Jurkat, Clone E6-1 (cell line): ENCODE measurements around the gene GJC2.
A peak's percentile ranks its signal among the peaks of the same experiment; 100 is the strongest.
"Not testable (repeated sequence)": the region's sequence is repeated elsewhere in the genome, so short reads cannot be mapped to it uniquely, and the experiment has no call there.

Experiments used
- DNase-seq: peaks from one replicate; pipeline ENCODE4 v3.0.0-alpha.2; 2011; ENCODE audit warnings: low read depth, low spot score
- H3K4me3 ChIP-seq: 2 replicates; pipeline ENCODE4 v1.5.1; 2011; ENCODE audit warnings: mild to moderate bottlenecking, low read length, control low read depth, moderate library complexity

Gene GJC2

DNA sequence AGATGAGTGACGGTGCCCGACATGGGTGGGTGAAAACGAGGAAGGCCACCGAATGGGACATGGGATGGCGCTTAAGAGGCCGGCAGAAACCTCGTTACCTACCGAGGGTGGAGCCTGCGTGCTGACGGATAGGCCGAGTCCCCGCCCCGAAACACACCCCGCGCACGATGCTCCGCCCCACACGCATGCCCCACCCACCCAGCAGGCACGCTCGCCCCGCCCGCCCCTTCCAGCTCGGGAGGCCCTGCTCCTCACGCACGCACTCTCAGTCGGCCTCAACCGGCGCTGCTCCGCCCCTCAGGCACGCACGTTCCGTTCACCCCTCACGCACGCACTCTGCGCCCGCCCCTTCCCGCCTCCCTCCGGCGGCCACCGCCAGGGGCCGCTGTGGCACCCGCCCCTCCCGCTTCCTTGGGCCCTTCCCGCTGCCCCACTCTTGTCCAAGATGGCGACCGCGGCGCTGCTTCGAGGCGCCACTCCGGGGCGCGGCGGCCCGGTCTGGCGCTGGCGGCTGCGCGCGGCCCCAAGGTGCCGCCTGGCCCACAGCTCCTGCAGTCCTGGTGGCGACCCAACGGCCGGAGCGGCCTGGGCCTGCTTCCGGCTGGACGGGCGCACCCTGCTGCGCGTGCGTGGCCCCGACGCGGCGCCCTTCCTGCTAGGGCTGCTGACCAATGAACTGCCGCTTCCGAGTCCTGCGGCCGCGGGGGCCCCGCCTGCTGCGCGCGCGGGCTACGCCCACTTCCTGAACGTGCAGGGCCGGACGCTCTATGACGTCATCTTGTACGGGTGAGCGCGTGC is 15.8 kb downstream of the GJC2 start, which contains the start of gene IBA57:
Gene IBA57 (plus strand): TSS at position 433 of the 798 bp plus-strand sequence. CDS start 13 bp downstream, at position 446.
- H3K4me3 ChIP-seq = peak within 1 kb of the TSS; percentile 72
- DNase-seq = peak; percentile 97

DNA sequence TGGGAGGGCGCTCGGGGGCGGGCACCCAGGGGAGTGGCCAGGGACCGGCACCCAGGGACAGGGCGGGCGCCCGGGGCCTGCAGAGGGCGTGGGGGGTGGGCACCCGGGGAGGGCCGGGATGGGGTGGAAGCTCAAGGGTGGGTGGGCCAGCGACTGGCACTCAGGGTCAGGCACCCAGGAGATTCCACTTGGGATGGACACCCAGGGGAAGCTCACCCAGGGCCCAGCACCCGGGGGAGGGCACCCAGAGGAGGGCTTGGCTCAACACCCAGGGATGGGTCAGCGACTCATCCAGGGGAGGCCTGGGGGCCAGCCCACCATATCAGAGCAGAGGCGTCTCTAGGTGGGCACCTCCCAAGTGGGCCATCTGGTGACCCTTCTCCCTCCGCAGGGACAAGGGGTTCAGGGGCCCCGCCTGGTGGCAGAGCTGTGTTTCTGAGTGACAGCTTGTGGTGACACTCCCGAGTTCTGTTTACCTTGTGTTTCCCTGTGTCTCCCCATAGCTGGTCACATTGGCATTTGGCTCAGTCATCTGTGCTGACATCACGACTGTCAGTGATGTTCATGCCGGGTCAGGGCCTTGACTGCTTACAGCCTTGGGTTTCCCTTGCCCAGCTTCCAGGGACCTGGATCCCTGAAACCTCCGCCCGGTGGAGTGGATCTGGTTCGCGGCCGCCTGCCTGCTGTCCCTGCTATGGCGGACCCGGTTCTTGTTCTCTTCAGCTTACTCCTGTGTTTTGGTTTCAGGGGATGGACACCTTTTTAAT is 16.6 kb downstream of the GJC2 start:
- peak overlapping the region; percentile 72 for H3K4me3 ChIP-seq
- no peak for DNase-seq

DNA sequence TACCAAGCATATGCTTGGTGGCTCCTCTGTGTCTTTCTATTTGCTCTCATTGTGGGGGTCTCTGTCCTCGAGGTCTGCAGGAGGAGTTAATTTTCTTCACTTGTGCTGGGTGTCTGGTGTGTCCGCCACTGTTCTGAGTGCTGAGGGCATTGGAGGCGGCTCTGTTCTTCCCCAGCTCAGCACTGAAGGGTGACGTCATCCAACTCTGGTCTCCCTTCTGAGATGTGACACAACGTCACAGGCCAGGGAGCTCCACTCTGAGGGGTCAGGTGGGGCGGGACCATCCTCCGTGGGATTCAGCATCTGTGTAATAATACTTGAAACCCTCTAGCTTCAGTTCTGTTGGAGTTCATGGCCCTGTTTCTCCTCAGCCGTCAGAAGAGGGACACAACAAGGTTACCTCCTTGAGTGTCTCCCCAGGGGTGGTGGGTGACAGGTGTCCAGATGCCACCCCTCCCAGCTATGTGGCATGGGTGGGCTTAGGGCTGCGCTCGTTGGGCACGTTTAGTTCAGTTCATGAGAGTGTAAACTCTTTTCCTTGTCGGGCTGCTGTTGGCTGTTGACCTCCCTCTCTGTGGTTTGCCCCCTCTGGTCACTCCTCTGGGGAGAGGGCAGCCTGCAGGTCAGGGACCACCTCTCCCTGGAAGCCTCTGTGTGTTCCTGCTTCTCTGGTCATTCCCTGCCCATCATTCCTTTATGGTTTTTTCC is 19.0 kb downstream of the GJC2 start:
- DNase-seq = no peak
- no peak overlapping the region for H3K4me3 ChIP-seq

DNA sequence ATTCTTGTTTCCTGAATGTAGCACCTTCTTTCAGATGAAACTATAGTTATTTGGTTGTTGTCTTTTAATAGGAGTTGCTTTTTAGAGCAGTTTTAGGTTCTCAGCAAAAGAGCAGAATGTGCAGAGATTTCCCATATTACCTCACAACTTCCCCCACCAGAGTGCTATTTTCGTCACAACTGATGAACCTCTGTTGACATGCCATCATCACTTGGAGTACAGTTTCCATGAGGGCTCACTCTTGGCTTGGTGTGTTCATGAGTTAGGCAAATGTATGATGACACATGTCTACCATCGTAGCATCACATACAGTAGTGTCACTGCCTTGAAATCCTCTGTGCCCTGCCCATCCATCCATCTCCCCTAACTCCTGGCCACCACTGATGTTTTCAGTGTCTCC is 19.6 kb downstream of the GJC2 start:
- no peak overlapping the region for H3K4me3 ChIP-seq
- no peak for DNase-seq

DNA sequence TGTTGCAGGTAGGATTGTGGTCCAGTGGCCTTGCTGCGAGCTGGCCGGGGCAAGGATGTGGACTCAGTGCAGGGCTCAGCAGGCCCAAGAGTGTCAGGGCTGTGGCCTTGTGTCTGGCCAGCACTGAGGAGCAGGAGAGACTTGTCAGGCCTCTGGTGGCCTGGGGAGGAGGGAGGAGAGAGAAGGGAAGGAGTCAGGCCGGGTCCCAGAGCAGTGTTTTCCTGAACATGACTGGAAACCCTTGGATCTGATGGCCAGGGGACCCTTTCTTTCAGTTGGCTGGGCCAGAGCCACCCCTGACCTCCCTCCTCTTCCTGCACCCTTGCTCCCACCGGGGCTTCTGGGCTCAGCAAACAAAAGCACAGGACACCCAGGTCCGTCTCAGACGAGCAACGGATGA is 20.9 kb downstream of the GJC2 start:
- H3K4me3 ChIP-seq = no peak overlapping the region
- no peak for DNase-seq

DNA sequence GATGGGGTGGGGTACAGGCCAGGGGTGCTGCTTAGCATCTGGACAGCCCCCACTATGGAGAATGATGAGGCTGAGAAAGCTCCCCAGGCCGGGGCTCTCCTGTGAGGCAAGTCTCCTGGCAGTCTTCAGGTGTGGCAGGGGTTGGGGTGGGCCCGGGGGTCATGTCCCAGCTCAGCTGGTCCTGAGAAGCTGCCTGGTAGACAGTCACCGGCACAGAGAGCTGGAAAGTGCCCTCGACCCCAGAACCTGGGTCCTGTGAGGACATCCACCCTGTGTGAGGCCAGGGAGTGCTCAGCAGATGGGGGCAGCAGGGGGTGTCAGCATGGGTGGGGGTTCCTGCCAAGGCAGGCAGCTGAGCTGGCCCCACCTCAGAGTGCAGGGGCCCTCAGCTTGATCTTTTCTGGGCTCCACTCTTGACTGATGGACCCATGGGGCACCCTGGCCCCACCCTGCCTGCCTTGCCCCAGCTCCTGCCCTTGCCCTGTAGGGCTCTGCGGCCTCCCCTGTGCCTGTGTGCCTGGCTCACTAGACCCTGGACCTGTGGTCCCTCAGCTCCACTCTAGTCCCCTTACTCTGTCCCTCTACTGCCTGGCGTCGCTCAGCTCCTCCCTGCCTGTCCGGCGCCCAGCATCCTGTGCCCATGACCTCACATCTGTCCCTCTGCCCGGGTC is 21.6 kb downstream of the GJC2 start:
- H3K4me3 ChIP-seq = no peak overlapping the region
- no peak for DNase-seq

DNA sequence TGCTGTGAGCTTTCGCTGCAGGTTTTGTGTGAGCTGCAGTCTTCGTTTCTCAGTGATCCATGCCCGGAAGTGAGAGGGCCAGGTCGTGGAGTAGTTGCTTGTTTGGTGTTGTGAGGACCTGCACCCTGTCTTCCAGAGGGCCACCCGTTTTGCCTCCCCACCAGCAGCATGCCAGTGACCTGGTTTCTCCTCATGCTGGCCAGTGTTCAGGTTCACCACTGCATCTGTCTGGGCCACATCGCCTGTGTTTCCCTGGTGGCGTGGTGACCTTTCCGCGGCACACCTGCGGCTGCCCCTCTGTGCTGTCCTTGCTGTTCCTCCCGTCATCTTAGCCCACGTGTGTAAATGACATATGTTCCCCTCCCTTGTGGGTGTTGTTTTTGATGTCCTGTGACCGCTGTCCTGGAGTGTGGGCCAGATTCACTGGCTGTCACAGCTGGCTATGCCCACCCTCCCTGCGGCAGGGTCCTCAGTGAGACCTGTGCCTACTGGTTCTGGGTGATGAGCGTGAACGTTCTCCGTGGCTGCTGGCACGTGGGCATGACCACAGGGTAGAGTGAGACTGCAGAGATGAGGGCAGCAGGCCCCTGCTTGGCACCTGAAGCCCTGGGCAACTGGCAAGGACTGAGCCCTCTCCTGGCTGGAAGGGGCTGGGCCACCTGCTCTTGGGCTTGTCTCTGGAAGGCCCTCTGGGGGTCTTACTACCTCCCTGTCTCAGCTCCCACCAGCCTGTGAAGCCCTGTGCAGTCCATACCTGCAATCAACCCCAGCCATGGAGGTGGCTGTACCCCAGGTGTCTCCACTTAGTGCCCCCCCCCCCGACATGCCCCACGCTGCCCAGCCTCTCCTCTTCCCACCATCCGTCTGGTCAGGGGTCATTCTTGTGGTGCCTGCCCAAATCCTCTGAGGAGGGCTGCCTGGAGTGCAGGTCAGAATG is 23.1 kb downstream of the GJC2 start:
- DNase-seq = no peak
- no peak overlapping the region for H3K4me3 ChIP-seq

DNA sequence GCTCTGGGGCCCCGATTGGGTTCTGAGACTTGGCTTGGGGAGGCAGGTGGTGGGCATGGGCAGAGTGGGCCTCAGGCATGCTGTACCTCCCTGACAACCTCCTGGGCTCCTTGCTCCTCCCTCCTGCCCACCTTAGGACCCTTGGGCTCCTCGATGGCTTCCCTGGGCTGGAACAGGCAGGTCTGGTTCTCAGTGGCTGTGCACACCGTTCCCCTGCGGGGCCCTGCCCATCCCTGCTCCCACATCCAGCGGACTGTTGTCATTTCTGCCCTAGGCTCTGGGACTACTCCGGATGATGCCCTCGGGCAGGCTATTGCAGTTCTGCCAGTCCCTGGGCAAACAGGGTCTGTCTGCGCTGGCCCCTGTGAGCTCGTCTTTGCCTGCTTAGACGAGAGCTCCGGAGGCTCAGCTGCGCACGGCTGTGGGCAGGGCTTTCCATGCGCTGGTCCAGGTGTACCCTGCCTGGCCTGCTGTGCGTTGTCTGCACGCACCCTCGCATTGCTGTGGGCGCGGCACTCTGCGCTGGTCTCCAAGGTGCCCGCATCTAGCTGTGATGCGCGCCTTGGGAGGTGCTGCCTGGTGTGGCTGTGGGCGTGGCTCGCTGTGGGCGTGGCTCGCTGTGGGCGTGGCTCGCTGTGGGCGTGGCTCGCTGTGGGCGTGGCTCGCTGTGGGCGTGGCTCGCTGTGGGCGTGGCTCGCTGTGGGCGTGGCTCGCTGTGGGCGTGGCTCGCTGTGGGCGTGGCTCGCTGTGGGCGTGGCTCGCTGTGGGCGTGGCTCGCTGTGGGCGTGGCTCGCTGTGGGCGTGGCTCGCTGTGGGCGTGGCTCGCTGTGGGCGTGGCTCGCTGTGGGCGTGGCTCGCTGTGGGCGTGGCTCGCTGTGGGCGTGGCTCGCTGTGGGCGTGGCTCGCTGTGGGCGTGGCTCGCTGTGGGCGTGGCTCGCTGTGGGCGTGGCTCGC is 24.1 kb downstream of the GJC2 start:
- DNase-seq, H3K4me3 ChIP-seq: not testable (repeated sequence)

DNA sequence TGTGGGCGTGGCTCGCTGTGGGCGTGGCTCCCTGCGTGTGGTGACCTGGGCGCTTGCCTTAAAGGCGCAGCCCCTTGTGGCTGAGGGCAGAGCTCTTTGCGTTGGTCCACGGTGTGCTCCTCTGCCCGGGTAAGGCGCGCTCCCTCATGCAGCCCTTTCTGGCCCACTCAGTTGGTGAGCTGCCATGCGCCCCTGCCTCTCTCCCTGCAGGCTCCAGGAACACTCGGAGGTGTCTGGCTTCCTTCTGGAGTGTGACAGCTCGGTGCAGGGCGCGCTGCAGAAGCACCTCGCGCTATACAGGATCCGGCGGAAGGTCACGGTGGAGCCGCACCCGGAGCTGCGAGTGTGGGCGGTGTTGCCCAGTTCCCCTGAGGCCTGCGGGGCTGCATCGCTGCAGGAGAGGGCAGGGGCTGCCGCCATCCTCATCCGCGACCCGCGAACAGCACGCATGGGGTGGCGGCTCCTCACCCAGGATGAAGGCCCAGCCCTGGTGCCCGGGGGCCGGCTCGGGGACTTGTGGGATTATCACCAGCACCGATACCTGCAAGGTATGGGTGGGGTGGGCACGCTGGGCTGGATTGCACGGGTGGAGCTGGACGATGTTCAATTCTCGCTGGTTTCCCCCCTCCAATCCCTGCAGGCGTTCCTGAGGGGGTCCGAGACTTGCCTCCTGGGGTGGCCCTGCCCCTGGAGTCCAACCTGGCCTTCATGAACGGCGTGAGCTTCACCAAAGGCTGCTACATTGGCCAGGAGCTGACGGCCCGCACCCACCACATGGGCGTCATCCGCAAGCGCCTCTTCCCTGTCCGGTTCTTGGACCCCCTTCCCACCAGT is 25.0 kb downstream of the GJC2 start:
- no peak for DNase-seq
- no peak overlapping the region for H3K4me3 ChIP-seq

DNA sequence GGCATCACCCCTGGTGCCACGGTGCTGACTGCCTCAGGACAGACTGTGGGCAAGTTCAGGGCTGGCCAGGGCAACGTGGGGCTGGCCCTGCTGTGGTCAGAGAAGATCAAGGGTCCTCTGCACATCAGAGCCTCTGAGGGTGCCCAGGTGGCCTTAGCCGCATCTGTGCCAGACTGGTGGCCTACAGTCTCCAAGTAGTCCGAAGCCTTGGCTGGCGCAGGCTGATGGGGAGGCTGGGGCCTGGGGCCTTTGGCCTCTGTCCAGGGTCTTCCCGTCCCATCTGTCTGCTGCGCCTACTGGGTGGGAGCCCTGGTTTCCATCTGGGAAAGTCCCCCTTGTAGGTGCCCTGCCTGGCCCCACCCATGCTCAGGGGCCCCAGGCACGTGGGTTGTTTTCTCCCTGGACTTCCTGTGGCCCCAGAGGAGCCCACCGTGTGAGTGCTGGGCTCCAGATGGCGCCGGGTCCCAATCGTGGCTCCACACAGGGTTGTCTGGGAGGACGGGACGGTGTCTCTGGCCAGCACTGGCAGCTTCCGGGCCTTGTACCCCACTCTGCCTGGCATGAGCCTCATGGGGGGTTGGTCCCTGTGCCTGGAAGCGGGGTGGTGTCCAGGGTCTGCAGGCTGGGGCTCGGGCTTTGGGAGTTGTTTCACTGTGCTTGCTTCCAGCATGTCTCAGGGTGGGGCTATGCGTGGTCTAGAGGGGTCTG is 25.7 kb downstream of the GJC2 start:
- no peak overlapping the region for H3K4me3 ChIP-seq
- no peak for DNase-seq

DNA sequence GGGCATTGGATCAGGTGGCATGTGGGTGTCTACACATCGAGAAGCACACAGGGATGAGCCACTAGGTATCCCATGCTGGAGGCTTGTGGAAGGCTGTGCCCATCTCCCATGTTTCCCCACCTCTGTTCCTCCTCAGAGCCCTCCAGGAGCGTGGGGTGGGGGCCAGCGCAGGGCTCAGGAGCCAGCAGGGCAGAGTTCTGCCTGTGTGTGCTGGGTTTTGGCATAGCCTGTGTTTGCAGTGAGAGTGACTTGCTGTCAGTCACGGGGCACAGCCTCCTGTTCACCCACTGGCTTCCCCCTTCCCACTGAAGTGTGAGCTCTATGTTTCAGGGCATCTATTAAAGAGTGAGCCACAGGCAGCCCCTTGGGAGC is 26.3 kb downstream of the GJC2 start:
- no peak for DNase-seq
- H3K4me3 ChIP-seq = no peak overlapping the region

DNA sequence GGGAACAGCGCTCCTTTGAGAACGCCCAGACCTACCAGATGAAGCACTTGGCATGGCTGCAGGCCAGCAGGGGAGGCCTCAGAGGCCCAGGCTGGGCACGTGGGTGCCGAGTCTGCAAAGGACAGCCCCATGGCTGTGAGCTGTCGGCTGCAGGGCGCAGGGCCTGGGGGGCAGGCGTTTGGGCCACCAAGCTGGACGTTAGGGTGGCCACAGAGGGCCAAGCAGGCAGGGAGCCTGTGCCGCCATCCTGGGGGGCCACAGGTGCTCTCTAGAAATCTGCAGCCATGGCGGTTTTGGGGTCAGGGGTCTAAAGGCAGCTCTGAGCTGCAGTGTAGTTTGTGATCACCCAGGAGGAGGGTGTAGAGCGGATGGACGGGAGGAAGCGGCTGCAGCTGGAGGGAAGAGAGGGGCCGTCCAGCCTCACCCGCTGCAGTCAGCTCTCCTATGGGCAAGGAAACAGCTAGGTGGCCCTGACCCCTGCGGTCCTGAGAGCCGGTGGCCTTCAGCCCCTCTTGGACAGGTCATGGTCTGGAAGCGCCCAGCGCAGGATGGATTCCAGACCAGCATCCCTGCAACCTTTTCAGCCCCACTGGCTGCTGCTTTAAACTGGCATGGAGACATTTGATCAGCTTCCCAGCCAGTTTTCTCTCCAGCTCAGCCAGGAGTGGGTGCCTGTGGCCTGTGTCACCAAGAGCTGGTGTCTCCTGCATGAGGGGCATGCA is 26.9 kb downstream of the GJC2 start:
- DNase-seq = no peak
- H3K4me3 ChIP-seq = no peak overlapping the region

DNA sequence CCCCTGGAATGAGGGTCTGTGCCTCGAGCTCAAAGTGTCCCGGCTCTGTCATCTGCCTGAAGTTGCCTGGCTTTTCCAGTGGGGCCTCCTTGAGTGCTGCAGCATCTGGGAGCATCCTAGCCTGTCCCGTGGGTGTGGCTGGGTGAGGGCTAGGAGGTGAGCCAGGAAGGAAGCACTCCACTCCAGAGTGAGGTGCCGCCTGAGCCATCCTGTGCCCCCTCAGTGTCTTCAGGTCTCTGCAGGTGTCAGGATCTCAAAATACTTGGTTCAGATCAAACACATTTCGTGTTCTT is 27.4 kb downstream of the GJC2 start:
- H3K4me3 ChIP-seq = no peak overlapping the region
- DNase-seq = no peak

DNA sequence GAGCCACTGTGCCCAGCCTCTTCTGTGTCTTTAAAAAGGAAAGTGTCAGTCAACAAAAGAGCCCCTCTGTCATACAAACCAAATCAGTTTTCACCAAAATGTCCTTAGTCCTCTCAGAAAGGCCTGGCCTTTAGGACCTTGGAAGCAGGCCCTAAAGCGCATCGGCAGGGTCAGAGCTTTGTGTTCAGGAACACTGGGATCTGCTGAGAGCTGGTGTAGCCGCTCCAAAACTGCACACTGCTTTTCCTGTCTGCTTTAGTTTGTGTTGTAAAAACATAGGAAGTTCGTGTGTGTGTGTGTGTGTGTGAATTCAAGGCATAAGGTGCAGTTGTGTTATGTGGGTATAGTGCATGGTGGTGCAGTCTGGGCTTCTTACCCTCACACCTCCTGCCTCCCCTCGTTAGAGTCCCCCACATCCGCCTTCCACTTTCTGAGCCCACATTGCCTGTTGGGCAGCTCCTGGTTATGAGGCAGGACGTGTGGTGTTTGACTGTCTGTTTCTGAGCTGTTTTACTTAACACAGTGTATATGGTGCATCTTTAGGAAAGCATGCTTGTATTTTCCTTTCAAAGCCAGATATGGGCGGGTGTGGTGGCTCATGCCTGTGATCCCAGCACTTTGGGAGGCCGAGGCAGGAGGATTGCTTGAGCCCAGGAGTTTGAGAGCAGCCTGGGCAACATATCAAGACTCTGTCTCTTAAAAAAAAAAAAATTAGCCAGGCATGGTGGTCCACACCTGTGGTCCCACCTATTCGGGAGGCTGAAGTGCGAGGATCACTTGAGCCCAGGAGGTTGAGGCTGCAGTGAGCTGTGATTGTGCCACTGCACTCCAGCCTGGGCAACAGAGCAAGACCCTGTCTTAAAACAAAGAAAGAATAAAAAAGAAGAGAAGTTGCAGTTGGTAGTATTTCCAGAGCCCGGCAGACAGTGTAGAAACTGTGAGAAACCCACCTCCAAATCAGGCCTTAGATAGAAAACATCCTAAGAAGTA is 28.3 kb downstream of the GJC2 start:
- DNase-seq = no peak

More for the DNA sequence above, 28.3 kb downstream of the GJC2 start:
- H3K4me3 ChIP-seq = no peak overlapping the region
